ENCODE measurements around the gene SGPP1.
A peak's percentile ranks its signal among the peaks of the same experiment; 100 is the strongest.

SGPP1 gene

GRCh38 chr14:63659726-63660125 is 68.1 kb downstream of the SGPP1 start:
- 88 to 93% methylated on average over 4 of the region's 4 CpGs for WGBS, 2 experiments
- no peak overlapping the region for H3K27ac ChIP-seq (ENCODE audit: insufficient read depth, low read depth, low read length, poor library complexity, severe bottlenecking)
- no peaks in the 10 kb centered on the region for H3K4me1 ChIP-seq (ENCODE audit: control insufficient read depth, insufficient read depth, low read length)
- H3K4me3 ChIP-seq (ENCODE audit: insufficient read depth, low read depth, low read length) = no peak overlapping the region
- H3K36me3 ChIP-seq (ENCODE audit: control insufficient read depth, insufficient read depth, low read length) = no peaks in the 10 kb centered on the region
- H3K9me3 ChIP-seq (ENCODE audit: control insufficient read depth, low read length) = no peaks in the 10 kb centered on the region
- no peaks in the 10 kb centered on the region for H3K27me3 ChIP-seq (ENCODE audit: control insufficient read depth, insufficient read depth, low read length, poor library complexity, severe bottlenecking)

- H3K36me3 ChIP-seq (ENCODE audit: control insufficient read depth, insufficient read depth, low read length) = no peaks in the 10 kb centered on the region
- H3K9me3 ChIP-seq (ENCODE audit: control insufficient read depth, low read length) = no peaks in the 10 kb centered on the region
- H3K27ac ChIP-seq (ENCODE audit: insufficient read depth, low read depth, low read length, poor library complexity, severe bottlenecking) = no peak overlapping the region
- no peaks in the 10 kb centered on the region for H3K4me1 ChIP-seq (ENCODE audit: control insufficient read depth, insufficient read depth, low read length)
- H3K4me3 ChIP-seq (ENCODE audit: insufficient read depth, low read depth, low read length) = no peak overlapping the region
- 95 to 96% methylated on average over 3 to 4 of the region's 4 CpGs for WGBS, 2 experiments
- H3K27me3 ChIP-seq (ENCODE audit: control insufficient read depth, insufficient read depth, low read length, poor library complexity, severe bottlenecking) = no peaks in the 10 kb centered on the region
Observed at GRCh38 chr14:63656194-63656593, 71.7 kb downstream of the SGPP1 start.

GRCh38 chr14:63654936-63655335 is 72.9 kb downstream of the SGPP1 start:
- Histone ChIP-seq H3K27me3 (ENCODE audit: control insufficient read depth, insufficient read depth, low read length, poor library complexity, severe bottlenecking) (no peaks in the 10 kb centered on the region), H3K4me1 (ENCODE audit: control insufficient read depth, insufficient read depth, low read length) (no peaks in the 10 kb centered on the region)
- WGBS, 2 experiments = 98 to 100% methylated on average over 1 to 2 of the region's 2 CpGs

GRCh38 chr14:63654346-63654745 is 73.5 kb downstream of the SGPP1 start:
- 80 to 95% methylated on average over 1 of the region's 2 CpGs for WGBS, 2 experiments
- Histone ChIP-seq H3K4me1 (ENCODE audit: control insufficient read depth, insufficient read depth, low read length) (no peaks in the 10 kb centered on the region), H3K4me3 (ENCODE audit: insufficient read depth, low read depth, low read length) (no peak overlapping the region), H3K36me3 (ENCODE audit: control insufficient read depth, insufficient read depth, low read length) (no peaks in the 10 kb centered on the region), H3K27me3 (ENCODE audit: control insufficient read depth, insufficient read depth, low read length, poor library complexity, severe bottlenecking) (no peaks in the 10 kb centered on the region), H3K9me3 (ENCODE audit: control insufficient read depth, low read length) (no peaks in the 10 kb centered on the region), H3K27ac (ENCODE audit: insufficient read depth, low read depth, low read length, poor library complexity, severe bottlenecking) (no peak overlapping the region)

More at GRCh38 chr14:63654936-63655335, 72.9 kb downstream of the SGPP1 start:
- Histone ChIP-seq H3K4me3 (ENCODE audit: insufficient read depth, low read depth, low read length) (no peak overlapping the region), H3K27ac (ENCODE audit: insufficient read depth, low read depth, low read length, poor library complexity, severe bottlenecking) (no peak overlapping the region), H3K36me3 (ENCODE audit: control insufficient read depth, insufficient read depth, low read length) (no peaks in the 10 kb centered on the region), H3K9me3 (ENCODE audit: control insufficient read depth, low read length) (no peaks in the 10 kb centered on the region)

GRCh38 chr14:63652406-63652805 is 75.5 kb downstream of the SGPP1 start:
- H3K27ac ChIP-seq (ENCODE audit: insufficient read depth, low read depth, low read length, poor library complexity, severe bottlenecking) = no peak overlapping the region
- H3K36me3 ChIP-seq (ENCODE audit: control insufficient read depth, insufficient read depth, low read length) = no peaks in the 10 kb centered on the region
- no peaks in the 10 kb centered on the region for H3K9me3 ChIP-seq (ENCODE audit: control insufficient read depth, low read length)
- H3K4me1 ChIP-seq (ENCODE audit: control insufficient read depth, insufficient read depth, low read length) = no peaks in the 10 kb centered on the region
- WGBS, 2 experiments = 97 to 100% methylated on average over 3 of the region's 3 CpGs
- no peak overlapping the region for H3K4me3 ChIP-seq (ENCODE audit: insufficient read depth, low read depth, low read length)
- no peaks in the 10 kb centered on the region for H3K27me3 ChIP-seq (ENCODE audit: control insufficient read depth, insufficient read depth, low read length, poor library complexity, severe bottlenecking)

GRCh38 chr14:63650256-63650952 is 77.5 kb downstream of the SGPP1 start:
- Histone ChIP-seq H3K9me3 (ENCODE audit: control insufficient read depth, low read length) (no peaks in the 10 kb centered on the region), H3K4me1 (ENCODE audit: control insufficient read depth, insufficient read depth, low read length) (no peaks in the 10 kb centered on the region), H3K36me3 (ENCODE audit: control insufficient read depth, insufficient read depth, low read length) (no peaks in the 10 kb centered on the region), H3K4me3 (ENCODE audit: insufficient read depth, low read depth, low read length) (no peak overlapping the region), H3K27ac (ENCODE audit: insufficient read depth, low read depth, low read length, poor library complexity, severe bottlenecking) (no peak overlapping the region), H3K27me3 (ENCODE audit: control insufficient read depth, insufficient read depth, low read length, poor library complexity, severe bottlenecking) (no peaks in the 10 kb centered on the region)
- WGBS, 2 experiments = 87 to 89% methylated on average over 1 to 3 of the region's 3 CpGs

- Histone ChIP-seq H3K27ac (ENCODE audit: insufficient read depth, low read depth, low read length, poor library complexity, severe bottlenecking) (no peak overlapping the region), H3K9me3 (ENCODE audit: control insufficient read depth, low read length) (no peaks in the 10 kb centered on the region), H3K4me1 (ENCODE audit: control insufficient read depth, insufficient read depth, low read length) (no peaks in the 10 kb centered on the region), H3K27me3 (ENCODE audit: control insufficient read depth, insufficient read depth, low read length, poor library complexity, severe bottlenecking) (no peaks in the 10 kb centered on the region), H3K36me3 (ENCODE audit: control insufficient read depth, insufficient read depth, low read length) (no peaks in the 10 kb centered on the region), H3K4me3 (ENCODE audit: insufficient read depth, low read depth, low read length) (no peak overlapping the region)
- WGBS, 2 experiments = 87 to 88% methylated on average over 6 of the region's 6 CpGs
Observed at GRCh38 chr14:63647696-63648410, 80.0 kb downstream of the SGPP1 start.

GRCh38 chr14:63644741-63645140 is 83.1 kb downstream of the SGPP1 start:
- no peak overlapping the region for H3K4me3 ChIP-seq (ENCODE audit: insufficient read depth, low read depth, low read length)

GRCh38 chr14:63642656-63643382 is 85.0 kb downstream of the SGPP1 start:
- Histone ChIP-seq H3K36me3 (ENCODE audit: control insufficient read depth, insufficient read depth, low read length) (no peaks in the 10 kb centered on the region), H3K27me3 (ENCODE audit: control insufficient read depth, insufficient read depth, low read length, poor library complexity, severe bottlenecking) (no peaks in the 10 kb centered on the region), H3K9me3 (ENCODE audit: control insufficient read depth, low read length) (no peaks in the 10 kb centered on the region), H3K4me3 (ENCODE audit: insufficient read depth, low read depth, low read length) (peak overlapping the region; percentile 46), H3K27ac (ENCODE audit: insufficient read depth, low read depth, low read length, poor library complexity, severe bottlenecking) (no peak overlapping the region), H3K4me1 (ENCODE audit: control insufficient read depth, insufficient read depth, low read length) (no peaks in the 10 kb centered on the region)
- WGBS, 2 experiments = 83 to 100% methylated on average over 4 to 7 of the region's 8 CpGs

More at GRCh38 chr14:63644741-63645140, 83.1 kb downstream of the SGPP1 start:
- no peak overlapping the region for H3K27ac ChIP-seq (ENCODE audit: insufficient read depth, low read depth, low read length, poor library complexity, severe bottlenecking)
- no peaks in the 10 kb centered on the region for H3K36me3 ChIP-seq (ENCODE audit: control insufficient read depth, insufficient read depth, low read length)
- H3K9me3 ChIP-seq (ENCODE audit: control insufficient read depth, low read length) = no peaks in the 10 kb centered on the region
- WGBS, 2 experiments = 90% methylated on average over 2 of the region's 2 CpGs; no CpG with 5 or more reads in 1 of the 2 experiments
- no peaks in the 10 kb centered on the region for H3K4me1 ChIP-seq (ENCODE audit: control insufficient read depth, insufficient read depth, low read length)
- no peaks in the 10 kb centered on the region for H3K27me3 ChIP-seq (ENCODE audit: control insufficient read depth, insufficient read depth, low read length, poor library complexity, severe bottlenecking)

- H3K9me3 ChIP-seq (ENCODE audit: control insufficient read depth, low read length) = no peaks in the 10 kb centered on the region
- H3K27me3 ChIP-seq (ENCODE audit: control insufficient read depth, insufficient read depth, low read length, poor library complexity, severe bottlenecking) = no peaks in the 10 kb centered on the region
- H3K4me1 ChIP-seq (ENCODE audit: control insufficient read depth, insufficient read depth, low read length) = no peaks in the 10 kb centered on the region
- H3K4me3 ChIP-seq (ENCODE audit: insufficient read depth, low read depth, low read length) = peak overlapping the region; percentile 46
- peak overlapping the region; percentile 75 for H3K27ac ChIP-seq (ENCODE audit: insufficient read depth, low read depth, low read length, poor library complexity, severe bottlenecking)
- 0 to 1% methylated on average over 11 of the region's 12 CpGs for WGBS, 2 experiments
- H3K36me3 ChIP-seq (ENCODE audit: control insufficient read depth, insufficient read depth, low read length) = peaks cover 3% of the 10 kb centered on the region
Observed at GRCh38 chr14:63642229-63642611, 85.6 kb downstream of the SGPP1 start.

Data from ectodermal cell (in vitro differentiated cells).